ENCODE results near the gene MAN2B1. TPM values are rescaled to one million over a fixed set of nuclear protein-coding genes. Genes with fewer than 3 reads are reported as not detected.
"Not testable (repeated sequence)": the region's sequence is repeated elsewhere in the genome, so short reads cannot be mapped to it uniquely, and the experiment has no call there.

Gene MAN2B1
- total and polyA plus RNA-seq, 12 donors, result 19.5 to 194 (median 113) TPM

DNA sequence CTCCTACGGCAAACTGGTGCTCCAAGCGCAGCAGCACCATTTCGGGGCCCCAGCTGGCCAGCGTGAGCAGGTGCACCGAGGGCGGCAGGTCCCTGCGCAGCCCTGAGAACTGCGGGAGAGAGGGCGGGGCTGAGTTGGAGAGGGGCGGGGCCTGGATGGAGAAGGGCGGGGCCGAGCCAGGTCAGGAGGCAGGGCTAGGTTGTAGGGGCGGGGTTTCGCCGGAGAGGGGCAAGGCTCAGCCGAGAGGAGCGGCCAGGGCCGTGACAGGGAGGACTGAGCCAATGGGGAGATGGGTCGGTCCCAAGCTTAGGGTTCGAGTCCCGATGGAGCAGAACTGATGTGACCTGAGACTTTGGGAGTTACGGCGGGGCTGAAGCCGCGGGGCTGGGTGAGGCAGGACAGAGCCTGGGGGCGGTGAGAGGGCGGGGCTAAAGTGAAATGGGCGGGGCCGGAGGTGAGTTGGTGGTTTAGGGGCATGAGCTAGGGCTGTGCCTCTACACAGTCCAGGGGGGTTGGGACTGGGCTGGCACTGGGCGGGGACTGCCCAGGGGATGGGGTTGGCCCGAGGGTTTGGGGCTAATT, 19.0 kb downstream of the MAN2B1 start:
- peak; percentile 81 to 92 (median 85) for DNase-seq
- Histone ChIP-seq H3K4me3 (peak overlapping the region in 2 of 4 donors; percentile 23 to 57), H3K9me3 (replicated peaks in 1 of 3) (no peaks in the 10 kb centered on the region), H3K4me1 (replicated peaks in 1 of 2) (peaks cover 8 to 13% of the 10 kb centered on the region in 2 donors), H3K27ac (peak overlapping the region in 1 of 5 donors; percentile 46), H3K36me3 (replicated peaks in 1 of 2) (peaks cover 0 to 8% of the 10 kb centered on the region in 2 donors), H3K27me3 (no peaks in the 10 kb centered on the region)
- TF ChIP-seq, protein P1, sequence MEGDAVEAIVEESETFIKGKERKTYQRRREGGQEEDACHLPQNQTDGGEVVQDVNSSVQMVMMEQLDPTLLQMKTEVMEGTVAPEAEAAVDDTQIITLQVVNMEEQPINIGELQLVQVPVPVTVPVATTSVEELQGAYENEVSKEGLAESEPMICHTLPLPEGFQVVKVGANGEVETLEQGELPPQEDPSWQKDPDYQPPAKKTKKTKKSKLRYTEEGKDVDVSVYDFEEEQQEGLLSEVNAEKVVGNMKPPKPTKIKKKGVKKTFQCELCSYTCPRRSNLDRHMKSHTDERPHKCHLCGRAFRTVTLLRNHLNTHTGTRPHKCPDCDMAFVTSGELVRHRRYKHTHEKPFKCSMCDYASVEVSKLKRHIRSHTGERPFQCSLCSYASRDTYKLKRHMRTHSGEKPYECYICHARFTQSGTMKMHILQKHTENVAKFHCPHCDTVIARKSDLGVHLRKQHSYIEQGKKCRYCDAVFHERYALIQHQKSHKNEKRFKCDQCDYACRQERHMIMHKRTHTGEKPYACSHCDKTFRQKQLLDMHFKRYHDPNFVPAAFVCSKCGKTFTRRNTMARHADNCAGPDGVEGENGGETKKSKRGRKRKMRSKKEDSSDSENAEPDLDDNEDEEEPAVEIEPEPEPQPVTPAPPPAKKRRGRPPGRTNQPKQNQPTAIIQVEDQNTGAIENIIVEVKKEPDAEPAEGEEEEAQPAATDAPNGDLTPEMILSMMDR (IDR thresholded peaks at IDR 0.05), result peak in 1 of 6 experiments; percentile 9
- no peak for TF ChIP-seq POLR2A (IDR thresholded peaks at IDR 0.05)
- WGBS, 4 donors, result 9 to 24% (median 19%) methylated on average over 17 to 31 of the region's 31 CpGs
- intact Hi-C loops (cut with DNase I), result no loop called here

- Histone ChIP-seq H3K27me3 (no peaks in the 10 kb centered on the region), H3K27ac (no peak overlapping the region), H3K9me3 (replicated peaks in 1 of 3) (no peaks in the 10 kb centered on the region), H3K4me3 (peak overlapping the region in 1 of 4 donors; percentile 57), H3K4me1 (replicated peaks in 1 of 2) (peaks cover 8 to 13% of the 10 kb centered on the region in 2 donors), H3K36me3 (replicated peaks in 1 of 2) (peaks cover 0 to 8% of the 10 kb centered on the region in 2 donors)
- peak in 1 of 7 donors; percentile 42 for DNase-seq
- TF ChIP-seq, protein P1 (IDR thresholded peaks at IDR 0.05), result no peak
- TF ChIP-seq POLR2A (IDR thresholded peaks at IDR 0.05), result no peak
- 74 to 79% (median 76%) methylated on average over 8 of the region's 8 CpGs for WGBS, 4 donors
- intact Hi-C loops (cut with DNase I), result no loop called here
Observed at GRCh38 chr19:12647047-12647446, 19.5 kb downstream of the MAN2B1 start.

GRCh38 chr19:12646551-12646950, 20.0 kb downstream of the MAN2B1 start:
- peaks cover 8 to 13% of the 10 kb centered on the region in 2 donors for H3K4me1 ChIP-seq (replicated peaks in 1 of 2)
- no peak for DNase-seq
- intact Hi-C loops (cut with DNase I), result no loop called here
- no peak overlapping the region for H3K4me3 ChIP-seq
- peaks cover 0 to 4% of the 10 kb centered on the region in 2 donors for H3K36me3 ChIP-seq (replicated peaks in 1 of 2)
- WGBS, 4 donors, result 83 to 91% (median 89%) methylated on average over 9 to 10 of the region's 10 CpGs
- TF ChIP-seq, protein P1 (IDR thresholded peaks at IDR 0.05), result no peak
- no peak for TF ChIP-seq POLR2A (IDR thresholded peaks at IDR 0.05)
- H3K27ac ChIP-seq, result no peak overlapping the region
- H3K9me3 ChIP-seq (replicated peaks in 1 of 3), result no peaks in the 10 kb centered on the region
- H3K27me3 ChIP-seq, result no peaks in the 10 kb centered on the region

GRCh38 chr19:12643716-12644115, 22.8 kb downstream of the MAN2B1 start:
- DNase-seq; H3K27me3 ChIP-seq; H3K4me3 ChIP-seq; intact Hi-C loops (cut with DNase I); H3K36me3 ChIP-seq (replicated peaks in 1 of 2); H3K9me3 ChIP-seq (replicated peaks in 1 of 3); H3K27ac ChIP-seq: not testable (repeated sequence)
- peaks cover 8 to 18% of the 10 kb centered on the region in 2 donors for H3K4me1 ChIP-seq (replicated peaks in 1 of 2)
- WGBS, 4 donors, result 93 to 95% (median 95%) methylated on average over 13 to 14 of the region's 14 CpGs

DNA sequence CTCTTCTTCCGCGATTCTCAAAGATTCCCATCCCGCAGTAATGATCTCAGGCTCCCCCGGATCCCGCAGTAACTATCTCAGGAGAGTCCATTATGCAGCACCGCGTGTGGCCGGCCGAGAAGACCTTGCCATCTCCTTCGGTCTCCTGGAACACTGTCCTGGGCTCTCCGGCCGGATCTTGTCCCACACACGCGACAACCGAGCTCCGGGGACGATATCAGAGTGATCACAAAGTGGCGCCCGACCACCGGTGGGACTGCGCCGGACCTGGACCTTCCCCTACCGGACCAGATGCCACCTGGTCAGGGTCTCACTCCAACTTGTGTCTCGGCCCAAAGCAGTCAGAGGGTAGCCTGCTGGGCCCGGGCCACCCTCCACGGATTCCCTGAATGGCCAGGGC, 24.0 kb downstream of the MAN2B1 start:
- no peaks in the 10 kb centered on the region for H3K9me3 ChIP-seq (replicated peaks in 1 of 3)
- no peak overlapping the region for H3K4me3 ChIP-seq
- no peak for DNase-seq
- TF ChIP-seq, protein P1 (IDR thresholded peaks at IDR 0.05), result no peak
- no peak for TF ChIP-seq POLR2A (IDR thresholded peaks at IDR 0.05)
- intact Hi-C loops (cut with DNase I), result no loop called here
- H3K27ac ChIP-seq, result no peak overlapping the region
- WGBS, 4 donors, result 86 to 92% (median 91%) methylated on average over 22 to 26 of the region's 26 CpGs
- H3K36me3 ChIP-seq (replicated peaks in 1 of 2), result no peaks in the 10 kb centered on the region
- peaks cover 0 to 7% of the 10 kb centered on the region in 2 donors for H3K4me1 ChIP-seq (replicated peaks in 1 of 2)
- H3K27me3 ChIP-seq, result no peaks in the 10 kb centered on the region
